CD4-positive, alpha-beta T cell treated with Interleukin-21 for 1 hour (primary cell): ENCODE measurements around the gene OR2T5.
"Not testable (repeated sequence)": the region's sequence is repeated elsewhere in the genome, so short reads cannot be mapped to it uniquely, and the experiment has no call there.

Source experiments
- DNase-seq: peaks from one replicate; pipeline ENCODE4 v3.0.0-alpha.2; 2020

Gene OR2T5

GRCh38 chr1:248488289-248488688 is at the start of gene OR2T5:
Gene OR2T5, plus strand, starts transcription at chr1:248488589. Its CDS starts 0 bp downstream, at chr1:248488589.
- DNase-seq, result not testable (repeated sequence)

GRCh38 chr1:248438668-248439067 is 49.7 kb upstream of the OR2T5 start:
- not testable (repeated sequence) for DNase-seq

GRCh38 chr1:248439283-248439682 is 49.1 kb upstream of the OR2T5 start:
- not testable (repeated sequence) for DNase-seq

GRCh38 chr1:248442500-248443277 is 45.7 kb upstream of the OR2T5 start:
- DNase-seq, result not testable (repeated sequence)

- DNase-seq, result not testable (repeated sequence)
These were observed 43.8 kb upstream of the OR2T5 start for GRCh38 chr1:248444603-248445002.

GRCh38 chr1:248445399-248445798 is 43.0 kb upstream of the OR2T5 start, which contains the start of gene OR2T2:
Gene OR2T2, plus strand, starts transcription at chr1:248445637. Its CDS starts 7,161 bp downstream, at chr1:248452798.
- DNase-seq, result not testable (repeated sequence)

GRCh38 chr1:248448409-248449074 is 39.8 kb upstream of the OR2T5 start:
- DNase-seq, result not testable (repeated sequence)

- not testable (repeated sequence) for DNase-seq
These were observed 38.4 kb upstream of the OR2T5 start for GRCh38 chr1:248449821-248450465.

- not testable (repeated sequence) for DNase-seq
These were observed 37.8 kb upstream of the OR2T5 start for GRCh38 chr1:248450466-248451145.

- DNase-seq, result not testable (repeated sequence)
These were observed 34.8 kb upstream of the OR2T5 start for GRCh38 chr1:248453619-248454018.

- not testable (repeated sequence) for DNase-seq
These were observed 33.3 kb upstream of the OR2T5 start for GRCh38 chr1:248455045-248455444.

- DNase-seq, result not testable (repeated sequence)
These were observed 31.8 kb upstream of the OR2T5 start for GRCh38 chr1:248456635-248457034.

GRCh38 chr1:248459117-248459516 is 29.3 kb upstream of the OR2T5 start:
- not testable (repeated sequence) for DNase-seq

- DNase-seq, result no peak
These were observed 17.2 kb upstream of the OR2T5 start for GRCh38 chr1:248471154-248471553.

- DNase-seq, result not testable (repeated sequence)
These were observed 16.3 kb upstream of the OR2T5 start for GRCh38 chr1:248472111-248472510.

- DNase-seq, result not testable (repeated sequence)
These were observed 15.3 kb upstream of the OR2T5 start, which contains the start of gene OR2T3 for GRCh38 chr1:248473051-248473450. Gene OR2T3, plus strand, starts transcription at chr1:248473351. Its CDS starts 0 bp downstream, at chr1:248473351.

- not testable (repeated sequence) for DNase-seq
These were observed 12.7 kb upstream of the OR2T5 start for GRCh38 chr1:248475660-248476059.

GRCh38 chr1:248481686-248482579 is 6.5 kb upstream of the OR2T5 start:
- peak; percentile 36 for DNase-seq

GRCh38 chr1:248496661-248497060 is 8.3 kb downstream of the OR2T5 start:
- DNase-seq, result not testable (repeated sequence)

- DNase-seq, result not testable (repeated sequence)
These were observed 12.1 kb downstream of the OR2T5 start for GRCh38 chr1:248500305-248501035.

GRCh38 chr1:248507773-248508172 is 19.4 kb downstream of the OR2T5 start, which contains the start of gene OR2G6:
Gene OR2G6, plus strand, starts transcription at chr1:248508073. Its CDS starts 13,574 bp downstream, at chr1:248521647.
- DNase-seq, result not testable (repeated sequence)
